ENCODE data around the gene MAP4K4. TPM values are rescaled to one million over a fixed set of nuclear protein-coding genes. Genes with fewer than 3 reads are reported as not detected.

Gene MAP4K4
- total RNA-seq, 1 donor from 2014 or later = 36.8 TPM

GRCh38 chr2:101843048-101843447, 145.5 kb downstream of the MAP4K4 start:
- no peaks in the 10 kb centered on the region for H3K27me3 Mint-ChIP-seq (ENCODE audit: low read depth)
- H3K9me3 Mint-ChIP-seq = no peaks in the 10 kb centered on the region
- no peak overlapping the region for H3K4me3 Mint-ChIP-seq (ENCODE audit: low read depth)
- intact Hi-C loops (cut with micrococcal nuclease) = no loop called here
- DNase-seq (ENCODE audit: low spot score) = no peak
- peaks cover 13% of the 10 kb centered on the region for H3K4me1 Mint-ChIP-seq (ENCODE audit: low read depth)
- no peak overlapping the region for H3K27ac Mint-ChIP-seq
- peaks cover 53% of the 10 kb centered on the region for H3K36me3 Mint-ChIP-seq (ENCODE audit: low read depth)

GRCh38 chr2:101843471-101843870, 146.0 kb downstream of the MAP4K4 start:
- Mint-ChIP-seq H3K27ac (no peak overlapping the region), H3K4me1 (ENCODE audit: low read depth) (peaks cover 13% of the 10 kb centered on the region), H3K9me3 (no peaks in the 10 kb centered on the region), H3K4me3 (ENCODE audit: low read depth) (no peak overlapping the region), H3K36me3 (ENCODE audit: low read depth) (peaks cover 51% of the 10 kb centered on the region), H3K27me3 (ENCODE audit: low read depth) (no peaks in the 10 kb centered on the region)
- intact Hi-C loops (cut with micrococcal nuclease) = no loop called here
- no peak for DNase-seq (ENCODE audit: low spot score)

- intact Hi-C loops (cut with micrococcal nuclease) = no loop called here
- no peak overlapping the region for H3K4me3 Mint-ChIP-seq (ENCODE audit: low read depth)
- H3K27ac Mint-ChIP-seq = no peak overlapping the region
- peaks cover 18% of the 10 kb centered on the region for H3K4me1 Mint-ChIP-seq (ENCODE audit: low read depth)
- no peaks in the 10 kb centered on the region for H3K27me3 Mint-ChIP-seq (ENCODE audit: low read depth)
- H3K36me3 Mint-ChIP-seq (ENCODE audit: low read depth) = peaks cover 52% of the 10 kb centered on the region
- H3K9me3 Mint-ChIP-seq = no peaks in the 10 kb centered on the region
- no peak for DNase-seq (ENCODE audit: low spot score)
Measured at GRCh38 chr2:101844055-101844635, 146.6 kb downstream of the MAP4K4 start.

GRCh38 chr2:101846973-101847372, 149.5 kb downstream of the MAP4K4 start:
- intact Hi-C loops (cut with micrococcal nuclease) = no loop called here
- H3K4me3 Mint-ChIP-seq (ENCODE audit: low read depth) = no peak overlapping the region
- H3K36me3 Mint-ChIP-seq (ENCODE audit: low read depth) = peaks cover 46% of the 10 kb centered on the region
- no peak overlapping the region for H3K27ac Mint-ChIP-seq
- H3K4me1 Mint-ChIP-seq (ENCODE audit: low read depth) = peaks cover 13% of the 10 kb centered on the region
- H3K27me3 Mint-ChIP-seq (ENCODE audit: low read depth) = no peaks in the 10 kb centered on the region
- no peaks in the 10 kb centered on the region for H3K9me3 Mint-ChIP-seq
- DNase-seq (ENCODE audit: low spot score) = no peak

GRCh38 chr2:101847661-101848339, 150.3 kb downstream of the MAP4K4 start:
- no peak overlapping the region for H3K27ac Mint-ChIP-seq
- intact Hi-C loops (cut with micrococcal nuclease) = no loop called here
- peaks cover 5% of the 10 kb centered on the region for H3K4me1 Mint-ChIP-seq (ENCODE audit: low read depth)
- H3K9me3 Mint-ChIP-seq = no peaks in the 10 kb centered on the region
- H3K36me3 Mint-ChIP-seq (ENCODE audit: low read depth) = peaks cover 40% of the 10 kb centered on the region
- H3K27me3 Mint-ChIP-seq (ENCODE audit: low read depth) = no peaks in the 10 kb centered on the region
- H3K4me3 Mint-ChIP-seq (ENCODE audit: low read depth) = no peak overlapping the region
- no peak for DNase-seq (ENCODE audit: low spot score)

- Mint-ChIP-seq H3K9me3 (no peaks in the 10 kb centered on the region), H3K4me3 (ENCODE audit: low read depth) (no peak overlapping the region), H3K27ac (no peak overlapping the region), H3K36me3 (ENCODE audit: low read depth) (peaks cover 39% of the 10 kb centered on the region), H3K4me1 (ENCODE audit: low read depth) (peaks cover 7% of the 10 kb centered on the region), H3K27me3 (ENCODE audit: low read depth) (no peaks in the 10 kb centered on the region)
- DNase-seq (ENCODE audit: low spot score) = no peak
- intact Hi-C loops (cut with micrococcal nuclease) = no loop called here
Measured at GRCh38 chr2:101848769-101849410, 151.4 kb downstream of the MAP4K4 start.

DNA sequence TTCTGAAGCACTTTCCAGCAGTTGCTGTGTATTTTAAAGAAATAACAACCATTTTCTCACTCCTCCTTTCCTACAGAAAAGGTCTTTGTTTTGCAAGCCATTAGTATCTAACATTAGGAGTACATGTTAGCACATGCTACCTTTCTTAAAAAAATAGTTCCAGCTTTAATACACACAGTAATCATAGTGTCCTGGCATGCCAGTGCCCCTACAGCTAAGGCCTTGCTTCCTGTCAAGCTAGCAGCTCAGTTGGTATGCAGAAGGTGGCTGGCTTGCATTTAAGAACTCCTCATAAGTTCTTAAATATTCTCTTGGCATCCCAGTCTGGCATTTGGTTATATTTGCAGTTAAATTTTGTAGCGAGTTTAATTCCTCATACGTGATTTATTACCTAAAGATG, 152.9 kb downstream of the MAP4K4 start:
- no peak overlapping the region for H3K4me3 Mint-ChIP-seq (ENCODE audit: low read depth)
- no peak for DNase-seq (ENCODE audit: low spot score)
- no peaks in the 10 kb centered on the region for H3K9me3 Mint-ChIP-seq
- H3K27me3 Mint-ChIP-seq (ENCODE audit: low read depth) = no peaks in the 10 kb centered on the region
- peaks cover 7% of the 10 kb centered on the region for H3K4me1 Mint-ChIP-seq (ENCODE audit: low read depth)
- intact Hi-C loops (cut with micrococcal nuclease) = no loop called here
- no peak overlapping the region for H3K27ac Mint-ChIP-seq
- H3K36me3 Mint-ChIP-seq (ENCODE audit: low read depth) = peaks cover 41% of the 10 kb centered on the region

DNA sequence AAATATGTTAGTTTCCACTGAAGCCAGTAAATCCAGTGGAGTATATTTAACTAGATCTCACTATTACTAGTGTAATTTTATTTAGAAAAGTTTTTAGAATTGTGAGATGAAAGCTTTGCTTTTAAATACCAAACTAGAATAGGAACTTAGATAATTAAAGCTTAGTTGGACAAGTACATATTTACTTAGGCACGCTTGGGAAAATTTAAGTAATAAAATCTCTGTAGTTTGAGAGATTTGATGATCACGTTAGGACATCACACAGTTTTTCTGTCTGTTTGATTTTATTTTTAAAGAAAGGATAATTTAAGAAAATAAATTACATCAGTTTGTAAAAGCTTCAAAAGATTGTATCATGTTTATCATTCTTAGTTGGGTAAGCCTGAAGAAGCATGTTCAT, 153.5 kb downstream of the MAP4K4 start:
- DNase-seq (ENCODE audit: low spot score) = no peak
- peaks cover 46% of the 10 kb centered on the region for H3K36me3 Mint-ChIP-seq (ENCODE audit: low read depth)
- intact Hi-C loops (cut with micrococcal nuclease) = no loop called here
- no peaks in the 10 kb centered on the region for H3K9me3 Mint-ChIP-seq
- no peak overlapping the region for H3K27ac Mint-ChIP-seq
- peaks cover 7% of the 10 kb centered on the region for H3K4me1 Mint-ChIP-seq (ENCODE audit: low read depth)
- H3K4me3 Mint-ChIP-seq (ENCODE audit: low read depth) = no peak overlapping the region
- no peaks in the 10 kb centered on the region for H3K27me3 Mint-ChIP-seq (ENCODE audit: low read depth)

- Mint-ChIP-seq H3K36me3 (ENCODE audit: low read depth) (peaks cover 47% of the 10 kb centered on the region), H3K27ac (no peak overlapping the region), H3K4me3 (ENCODE audit: low read depth) (no peak overlapping the region), H3K9me3 (no peaks in the 10 kb centered on the region), H3K4me1 (ENCODE audit: low read depth) (peaks cover 7% of the 10 kb centered on the region), H3K27me3 (ENCODE audit: low read depth) (no peaks in the 10 kb centered on the region)
- intact Hi-C loops (cut with micrococcal nuclease) = no loop called here
- DNase-seq (ENCODE audit: low spot score) = no peak
Measured at GRCh38 chr2:101852824-101853223, 155.3 kb downstream of the MAP4K4 start.

- DNase-seq (ENCODE audit: low spot score) = no peak
- H3K4me1 Mint-ChIP-seq (ENCODE audit: low read depth) = peaks cover 4% of the 10 kb centered on the region
- peaks cover 46% of the 10 kb centered on the region for H3K36me3 Mint-ChIP-seq (ENCODE audit: low read depth)
- intact Hi-C loops (cut with micrococcal nuclease) = no loop called here
- no peaks in the 10 kb centered on the region for H3K27me3 Mint-ChIP-seq (ENCODE audit: low read depth)
- no peak overlapping the region for H3K4me3 Mint-ChIP-seq (ENCODE audit: low read depth)
- H3K27ac Mint-ChIP-seq = no peak overlapping the region
- no peaks in the 10 kb centered on the region for H3K9me3 Mint-ChIP-seq
Measured at GRCh38 chr2:101854877-101855276, 157.4 kb downstream of the MAP4K4 start.

- H3K4me3 Mint-ChIP-seq (ENCODE audit: low read depth) = no peak overlapping the region
- intact Hi-C loops (cut with micrococcal nuclease) = no loop called here
- no peak overlapping the region for H3K27ac Mint-ChIP-seq
- H3K4me1 Mint-ChIP-seq (ENCODE audit: low read depth) = peaks cover 4% of the 10 kb centered on the region
- no peaks in the 10 kb centered on the region for H3K27me3 Mint-ChIP-seq (ENCODE audit: low read depth)
- DNase-seq (ENCODE audit: low spot score) = no peak
- no peaks in the 10 kb centered on the region for H3K9me3 Mint-ChIP-seq
- peaks cover 48% of the 10 kb centered on the region for H3K36me3 Mint-ChIP-seq (ENCODE audit: low read depth)
Measured at GRCh38 chr2:101855776-101856175, 158.3 kb downstream of the MAP4K4 start.

DNA sequence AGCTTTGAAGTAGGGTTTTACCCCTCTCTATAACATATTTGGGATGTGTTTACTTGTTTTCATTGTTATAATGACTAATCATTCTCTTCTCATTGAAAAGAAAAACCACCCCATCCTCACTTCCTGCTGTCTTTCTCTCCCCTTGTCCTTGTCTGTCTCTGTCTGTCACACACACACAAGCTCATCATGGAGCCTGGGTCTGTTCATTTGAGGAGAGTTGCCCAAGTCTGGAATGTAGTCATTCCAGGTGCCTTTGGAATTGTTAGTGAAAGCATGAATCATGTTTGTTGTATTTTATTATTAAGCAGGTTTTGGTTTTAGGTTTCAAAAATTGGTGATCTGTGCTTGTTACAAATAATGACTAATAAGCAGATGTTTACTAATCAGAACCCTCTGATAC, 160.7 kb downstream of the MAP4K4 start:
- Mint-ChIP-seq H3K27ac (no peak overlapping the region), H3K9me3 (no peaks in the 10 kb centered on the region), H3K27me3 (ENCODE audit: low read depth) (no peaks in the 10 kb centered on the region), H3K4me1 (ENCODE audit: low read depth) (peaks cover 6% of the 10 kb centered on the region), H3K36me3 (ENCODE audit: low read depth) (peaks cover 59% of the 10 kb centered on the region), H3K4me3 (ENCODE audit: low read depth) (no peak overlapping the region)
- no peak for DNase-seq (ENCODE audit: low spot score)
- intact Hi-C loops (cut with micrococcal nuclease) = no loop called here

DNA sequence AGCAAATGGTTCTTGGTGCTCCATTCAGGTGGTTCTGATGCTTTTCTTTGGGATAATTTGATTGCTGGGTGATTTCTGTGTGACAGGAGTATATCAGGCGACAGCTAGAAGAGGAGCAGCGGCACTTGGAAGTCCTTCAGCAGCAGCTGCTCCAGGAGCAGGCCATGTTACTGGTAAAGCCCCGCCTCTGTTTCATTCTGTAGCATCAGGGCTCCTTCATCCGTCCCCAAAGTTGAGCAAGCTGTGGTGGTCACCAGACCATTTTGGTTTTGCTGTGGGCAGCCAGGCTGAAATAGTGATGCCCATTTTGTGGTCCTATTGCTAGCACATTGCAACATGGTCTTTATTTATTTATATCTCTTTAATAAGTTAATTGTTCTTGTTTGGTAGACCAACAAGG, 161.4 kb downstream of the MAP4K4 start:
- Mint-ChIP-seq H3K27me3 (ENCODE audit: low read depth) (no peaks in the 10 kb centered on the region), H3K4me3 (ENCODE audit: low read depth) (no peak overlapping the region), H3K36me3 (ENCODE audit: low read depth) (peaks cover 59% of the 10 kb centered on the region), H3K9me3 (no peaks in the 10 kb centered on the region), H3K27ac (no peak overlapping the region), H3K4me1 (ENCODE audit: low read depth) (peaks cover 4% of the 10 kb centered on the region)
- intact Hi-C loops (cut with micrococcal nuclease) = no loop called here
- no peak for DNase-seq (ENCODE audit: low spot score)
